ENCODE data around the gene LRRC56.

LRRC56 gene

GRCh38 chr11:544817-545166 lies 7.5 kb downstream of the LRRC56 start:
- DNase-seq: no peak

- DNase-seq: no peak
Measured at GRCh38 chr11:545171-545570, 7.8 kb downstream of the LRRC56 start.

GRCh38 chr11:548700-549603 lies 11.6 kb downstream of the LRRC56 start:
- no peak for DNase-seq

DNA sequence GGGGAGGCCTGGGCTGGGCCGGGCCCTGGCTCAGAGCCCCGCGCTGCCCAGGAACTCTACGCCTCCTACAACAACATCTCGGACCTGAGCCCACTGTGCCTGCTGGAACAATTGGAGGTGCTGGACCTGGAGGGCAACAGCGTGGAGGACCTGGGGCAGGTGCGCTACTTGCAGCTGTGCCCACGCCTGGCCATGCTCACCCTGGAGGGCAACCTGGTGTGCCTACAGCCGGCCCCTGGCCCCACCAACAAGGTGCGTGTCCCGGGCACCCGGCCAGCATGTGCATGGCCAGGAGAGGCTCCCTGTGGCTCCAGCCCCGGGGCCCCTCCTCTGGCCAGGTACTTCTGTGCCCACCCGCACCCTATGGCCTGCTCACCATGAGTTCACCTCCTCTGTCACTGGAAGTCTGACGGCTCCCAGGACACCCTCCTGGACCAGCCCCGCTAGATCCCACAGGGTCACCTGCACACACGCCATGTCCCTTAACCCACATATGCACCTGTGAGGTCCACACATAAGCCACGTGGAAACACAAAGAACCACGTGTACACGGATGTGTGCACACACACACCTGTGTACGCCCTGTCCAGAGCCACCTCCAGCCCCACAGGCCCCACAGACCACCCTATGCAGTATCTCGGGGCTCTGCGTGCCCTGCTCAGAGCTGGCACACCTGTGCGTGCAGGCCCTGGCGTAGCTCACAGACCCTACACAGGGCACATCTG lies 12.9 kb downstream of the LRRC56 start:
- no peak for DNase-seq

DNA sequence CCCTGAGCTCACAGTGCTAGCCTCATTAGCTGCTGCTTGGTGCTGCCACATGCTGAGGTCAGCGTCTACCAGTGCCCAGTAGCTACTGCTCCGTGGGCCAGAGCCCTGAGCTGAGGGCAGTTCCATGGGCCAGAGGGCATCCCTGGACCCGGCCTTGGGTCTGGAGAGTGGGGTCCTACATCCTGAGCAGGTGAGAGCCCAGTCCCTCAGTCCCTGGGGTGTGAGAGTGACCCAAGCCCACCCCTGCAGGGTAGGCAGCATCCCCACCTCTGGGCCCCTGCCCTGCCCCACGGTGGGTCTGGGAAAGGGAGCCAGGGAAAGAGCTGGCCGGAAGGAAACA lies 13.4 kb downstream of the LRRC56 start:
- no peak for DNase-seq

GRCh38 chr11:551131-551530 lies 13.8 kb downstream of the LRRC56 start:
- no peak for DNase-seq

- DNase-seq: no peak
Measured at GRCh38 chr11:551596-551995, 14.3 kb downstream of the LRRC56 start.

- no peak for DNase-seq
Measured at GRCh38 chr11:553083-553987, 16.0 kb downstream of the LRRC56 start.

DNA sequence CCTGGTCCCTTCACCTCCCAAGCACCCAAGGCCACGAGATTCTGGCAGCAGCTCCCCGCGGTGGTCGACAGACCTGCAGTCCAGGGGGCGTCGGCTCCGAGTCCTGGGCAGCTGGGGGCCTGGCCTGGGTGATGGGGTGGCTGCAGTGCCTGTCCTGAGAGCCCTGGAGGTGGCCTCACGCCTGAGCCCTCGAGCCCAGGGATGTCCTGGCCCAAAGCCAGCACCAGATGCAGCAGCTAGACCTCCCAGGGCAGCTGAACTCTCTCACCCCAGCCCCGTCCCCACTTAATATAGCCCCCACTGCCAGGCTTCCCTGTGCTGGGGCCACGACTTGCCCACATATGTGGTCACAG lies 16.6 kb downstream of the LRRC56 start:
- DNase-seq: no peak

DNA sequence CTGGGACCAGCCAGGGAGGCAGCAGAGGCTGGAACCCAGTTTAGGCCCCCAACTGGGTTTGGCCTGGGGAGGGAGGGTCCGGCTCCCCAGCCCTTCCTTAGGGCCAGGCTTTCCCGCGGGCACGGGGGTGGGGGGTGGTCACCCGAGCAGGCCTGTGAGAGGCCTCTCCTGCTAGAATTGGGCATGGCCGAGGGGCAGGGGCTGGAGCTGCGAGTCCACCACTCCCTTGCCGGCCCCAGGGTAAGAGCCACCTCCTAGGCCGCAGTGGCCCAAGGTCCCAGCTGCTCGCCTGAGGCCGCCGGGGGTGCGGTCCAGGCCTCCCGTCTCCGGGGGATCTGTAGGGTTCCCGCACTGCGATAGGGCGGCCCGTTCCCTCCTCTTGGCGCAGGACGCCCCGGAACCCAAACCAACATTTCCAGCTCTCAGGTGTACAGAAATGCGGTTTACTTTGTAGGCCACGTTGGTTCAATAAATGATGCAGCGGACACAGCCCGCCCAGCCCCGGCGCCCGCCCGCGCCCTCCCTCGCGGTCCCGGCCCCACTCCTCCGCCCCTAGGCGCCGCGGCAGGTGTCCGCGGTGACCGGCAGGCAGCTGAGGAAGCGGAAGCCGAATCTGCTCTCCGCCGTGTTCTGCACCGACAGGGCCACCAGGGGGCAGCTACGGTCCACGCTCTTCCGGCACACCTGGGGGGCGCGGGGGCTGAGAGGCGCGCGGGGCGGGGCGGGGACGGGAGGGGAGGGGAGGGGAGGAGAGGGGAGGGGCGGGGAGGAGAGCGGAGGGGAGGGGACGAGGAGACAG lies 17.3 kb downstream of the LRRC56 start:
- peak; percentile 70 for DNase-seq

- DNase-seq: no peak
Measured at GRCh38 chr11:555227-555779, 18.0 kb downstream of the LRRC56 start.

DNA sequence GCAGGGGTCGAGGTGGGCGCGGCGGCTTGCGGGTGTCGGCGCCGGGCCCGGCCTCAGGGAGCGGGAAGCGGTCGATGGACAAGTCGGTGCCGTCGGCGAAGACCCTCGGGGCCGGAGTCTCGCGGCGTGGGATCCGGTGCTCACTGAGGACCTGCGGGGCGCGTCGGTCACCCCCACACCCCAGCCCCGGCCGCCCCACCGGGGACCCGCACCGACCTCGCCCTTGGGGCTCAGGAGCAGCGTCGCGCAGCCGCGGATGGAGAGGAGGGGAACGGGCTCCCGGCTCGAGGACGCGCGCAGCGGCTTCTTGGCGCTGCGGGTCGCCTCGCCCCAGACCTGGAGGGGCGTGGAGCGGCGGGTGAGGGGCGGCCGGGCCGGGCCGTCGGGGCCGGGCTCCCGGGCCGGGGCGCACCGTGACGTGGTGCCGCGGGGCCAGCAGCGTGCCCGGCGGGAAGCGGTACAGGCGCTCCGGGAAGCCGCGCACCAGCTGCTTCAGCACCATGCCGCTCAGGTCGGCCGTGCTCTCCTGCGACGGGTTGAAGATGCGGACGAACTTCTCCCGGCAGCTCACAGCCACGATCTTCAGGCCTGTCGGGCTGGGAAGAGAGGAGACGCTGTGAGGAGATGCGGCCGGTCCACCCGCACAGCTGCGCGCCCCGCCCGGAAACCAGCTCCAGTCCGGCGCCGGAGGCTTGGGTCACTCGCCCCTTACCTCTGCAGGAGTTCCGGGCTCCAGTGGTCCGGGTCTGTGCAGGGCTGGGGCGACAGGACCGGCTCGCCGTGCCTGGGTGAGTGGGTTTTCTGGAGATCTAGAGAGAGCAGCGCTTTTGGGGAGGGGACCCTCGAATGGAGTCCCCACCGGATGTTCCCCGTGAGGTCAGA lies 18.7 kb downstream of the LRRC56 start:
- DNase-seq: no peak

- DNase-seq: no peak
Measured at GRCh38 chr11:556662-557256, 19.4 kb downstream of the LRRC56 start.

DNA sequence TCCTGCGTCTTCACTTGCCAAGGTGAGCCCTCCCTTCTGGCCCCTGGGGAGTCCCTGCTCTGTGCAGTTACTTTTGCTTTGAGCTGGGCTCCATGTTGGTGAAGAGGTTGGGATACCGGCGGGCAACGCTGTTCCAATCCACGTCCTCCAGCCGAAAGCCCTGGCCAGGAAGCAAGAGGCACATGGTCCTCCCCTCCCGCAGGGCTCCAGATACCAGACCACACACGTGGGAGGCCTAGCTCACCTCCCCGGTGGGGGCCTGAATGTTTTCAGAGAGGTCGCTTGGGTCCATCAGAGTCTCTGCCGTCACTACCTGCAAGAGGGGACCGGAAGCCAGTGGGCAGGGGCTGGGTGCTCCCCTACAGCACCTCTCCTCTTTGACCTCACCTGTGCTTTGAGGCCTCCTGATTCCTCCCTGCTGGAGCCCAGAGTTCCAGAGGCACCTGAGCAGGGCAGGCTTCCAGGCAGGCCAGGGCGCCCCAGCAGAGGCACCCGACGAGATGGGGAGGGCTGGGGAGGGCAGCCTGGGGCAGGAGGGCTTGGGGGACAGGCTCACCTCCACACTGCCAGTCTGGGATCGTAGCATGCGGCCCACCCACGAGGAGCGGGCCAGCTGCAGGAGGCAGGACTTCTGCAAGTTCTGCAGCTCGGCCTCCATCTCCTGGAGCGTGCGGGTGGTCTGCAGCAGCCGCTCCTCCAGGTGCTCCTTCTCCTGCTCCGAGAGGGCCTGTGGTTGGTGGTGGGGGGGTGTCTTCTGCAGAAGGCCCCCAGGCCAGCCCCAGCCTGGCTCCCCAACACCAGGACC lies 20.2 kb downstream of the LRRC56 start:
- DNase-seq: no peak

DNA sequence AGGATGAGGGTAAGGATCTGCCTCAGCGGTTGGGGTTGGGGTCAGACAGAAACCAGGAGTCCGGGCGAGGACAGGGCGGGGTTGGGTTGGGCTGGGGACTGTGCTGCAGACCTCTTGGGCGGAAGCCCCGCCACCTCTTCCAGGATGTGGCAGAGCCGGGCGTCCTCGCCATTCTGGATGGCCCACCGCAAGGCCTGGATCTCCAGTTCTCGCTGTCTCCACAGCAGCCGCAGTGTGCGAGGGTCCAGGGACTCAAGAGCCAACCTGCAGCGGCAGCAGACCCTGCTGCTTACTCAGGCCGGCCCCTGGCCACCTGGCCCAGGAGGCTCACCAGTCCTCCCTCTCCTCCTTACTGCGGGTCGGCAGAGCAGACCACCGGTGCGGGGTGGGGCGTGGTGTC lies 21.2 kb downstream of the LRRC56 start:
- DNase-seq: no peak

- DNase-seq: no peak
Measured at GRCh38 chr11:559020-559620, 21.8 kb downstream of the LRRC56 start.

DNA sequence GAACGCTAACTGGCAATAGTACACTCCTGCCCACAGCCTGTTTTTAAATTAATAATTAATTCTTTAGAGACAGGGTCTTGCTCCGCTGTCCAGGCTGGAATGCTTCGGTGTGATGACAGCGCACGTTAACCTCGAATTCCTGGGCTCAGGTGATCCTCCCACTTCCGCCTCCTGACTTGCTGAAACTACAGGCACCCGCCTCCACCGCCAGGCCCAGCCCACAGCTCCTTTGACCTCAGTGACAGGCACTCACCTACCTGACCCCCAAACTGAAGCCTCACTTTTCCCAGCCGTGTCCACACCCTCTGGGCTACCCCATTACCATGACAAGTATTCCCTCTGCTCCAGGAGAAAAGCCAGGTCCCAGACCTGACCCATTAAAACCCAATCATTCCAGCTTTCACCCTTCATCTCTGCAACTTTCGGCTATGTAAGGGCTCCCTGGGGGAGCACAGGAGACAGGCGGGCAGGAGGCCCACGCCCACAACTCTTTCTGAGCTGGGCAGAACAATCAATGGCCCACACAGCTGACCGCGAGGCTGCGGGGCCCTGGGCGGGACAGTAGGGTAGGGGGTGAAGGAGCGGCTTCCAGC lies 22.5 kb downstream of the LRRC56 start:
- DNase-seq: no peak

DNA sequence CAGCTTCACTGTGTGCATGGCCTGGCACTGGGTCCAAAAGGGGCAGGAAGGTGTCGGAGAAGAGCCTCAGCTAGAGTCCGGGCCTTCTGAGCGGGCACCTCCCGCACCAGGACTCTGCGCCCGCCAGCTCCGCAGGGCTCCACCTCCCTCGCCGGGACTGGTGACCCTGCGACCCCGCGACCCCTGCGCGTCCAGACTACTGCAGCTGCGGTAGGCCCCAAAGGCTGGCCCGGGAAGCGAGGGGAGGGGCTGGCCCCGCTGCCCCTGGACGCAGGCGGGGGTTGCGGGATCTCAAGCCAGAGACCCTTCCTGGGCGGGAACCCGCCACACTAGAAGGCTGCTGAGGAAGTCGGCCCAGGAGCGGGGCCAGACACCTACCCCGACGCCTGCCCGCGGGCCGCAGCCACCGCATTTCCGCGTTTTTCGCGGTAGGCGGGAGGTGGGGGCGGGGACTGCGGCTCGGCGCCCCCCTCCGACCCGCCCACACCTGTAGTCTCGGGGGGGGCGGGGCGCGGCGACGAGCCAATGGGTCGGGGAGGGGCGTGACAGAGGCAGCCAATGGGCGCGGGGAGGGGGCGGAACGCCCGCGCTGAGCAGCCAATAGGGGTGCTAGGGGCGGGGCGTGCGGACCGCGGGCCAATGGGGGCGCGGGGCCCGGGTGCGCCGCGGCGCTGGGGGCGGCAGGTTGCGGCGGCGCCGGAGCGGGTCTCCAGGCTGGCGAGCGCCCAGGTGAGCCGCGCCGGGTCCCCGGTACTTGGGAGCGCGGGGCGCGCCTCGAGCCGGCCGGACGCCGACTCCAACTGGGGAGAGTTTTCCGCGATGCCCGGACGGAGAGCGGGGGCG lies 23.2 kb downstream of the LRRC56 start, which contains the start of the genes LMNTD2 and RASSF7:
Gene LMNTD2 (minus strand): TSS at position 434 of the 843 bp plus-strand sequence. CDS start 22 bp downstream, at position 412.
Gene RASSF7 (plus strand): TSS at position 666 of the 843 bp plus-strand sequence. CDS start 799 bp downstream, outside the sequence.
- peak; percentile 89 for DNase-seq
